SK-N-SH treated with all-trans-retinoic acid at 6 μM for 48 hours (cell line): Measurements from ENCODE around the gene FAM181B.

Experiments used
- ARNTL ChIP-seq: fragments of 450-650 bp; formaldehyde crosslinking; IDR thresholded peaks from 2 replicates; pipeline ENCODE4 v1.5.0; 2020; ENCODE audit warnings: low read depth, mild to moderate bottlenecking, moderate library complexity, borderline replicate concordance
- CSDC2 ChIP-seq: fragments of 250-450 bp; sonication (Bioruptor Pico); IDR thresholded peaks from 2 replicates; pipeline ENCODE4 v1.5.0; 2020; ENCODE audit warnings: mild to moderate bottlenecking, moderate library complexity
- OSR1 ChIP-seq: fragments of 250-450 bp; sonication (Bioruptor Pico); IDR thresholded peaks from 2 replicates; pipeline ENCODE4 v1.8.0; 2022; ENCODE audit warnings: moderate library complexity, mild to moderate bottlenecking, inconsistent platforms
- PPARA ChIP-seq: fragments of 250-450 bp; sonication (Bioruptor Pico); IDR thresholded peaks from 2 replicates; pipeline ENCODE4 v1.5.0; 2020; ENCODE audit warnings: mild to moderate bottlenecking, borderline replicate concordance
- TCF4 ChIP-seq: fragments of 250-450 bp; sonication (Bioruptor Pico); IDR thresholded peaks from 2 replicates; pipeline ENCODE4 v1.8.0; 2021; ENCODE audit warnings: mild to moderate bottlenecking, moderate library complexity, borderline replicate concordance
- TOX ChIP-seq: fragments of 250-450 bp; sonication (Bioruptor Pico); IDR thresholded peaks from 2 replicates; pipeline ENCODE4 v1.8.0; 2021; ENCODE audit warnings: mild to moderate bottlenecking, moderate library complexity, borderline replicate concordance
- ZFP30 ChIP-seq: fragments of 450-650 bp; formaldehyde crosslinking; IDR thresholded peaks from 2 replicates; pipeline ENCODE4 v1.5.0; 2022; ENCODE audit warnings: mild to moderate bottlenecking, moderate library complexity
- ZNF70 ChIP-seq: fragments of 450-650 bp; formaldehyde crosslinking; IDR thresholded peaks from 2 replicates; pipeline ENCODE4 v1.5.0; 2020; ENCODE audit warnings: mild to moderate bottlenecking, moderate library complexity
- ZNF8 ChIP-seq: fragments of 450-650 bp; formaldehyde crosslinking; IDR thresholded peaks from 2 replicates; pipeline ENCODE4 v1.5.0; 2020; ENCODE audit warnings: mild to moderate bottlenecking, moderate library complexity
- TF ChIP-seq, protein P1 (sequence below): fragments of 250-450 bp; sonication (Bioruptor Pico); IDR thresholded peaks from 2 replicates; pipeline ENCODE4 v1.8.0; 2020; ENCODE audit warnings: mild to moderate bottlenecking, moderate library complexity, borderline replicate concordance
- TF ChIP-seq, protein P2 (sequence below): fragments of 250-450 bp; sonication (Bioruptor Pico); IDR thresholded peaks from 2 replicates; pipeline ENCODE4 v1.5.1; 2021; ENCODE audit warnings: mild to moderate bottlenecking, moderate library complexity

DNA sequence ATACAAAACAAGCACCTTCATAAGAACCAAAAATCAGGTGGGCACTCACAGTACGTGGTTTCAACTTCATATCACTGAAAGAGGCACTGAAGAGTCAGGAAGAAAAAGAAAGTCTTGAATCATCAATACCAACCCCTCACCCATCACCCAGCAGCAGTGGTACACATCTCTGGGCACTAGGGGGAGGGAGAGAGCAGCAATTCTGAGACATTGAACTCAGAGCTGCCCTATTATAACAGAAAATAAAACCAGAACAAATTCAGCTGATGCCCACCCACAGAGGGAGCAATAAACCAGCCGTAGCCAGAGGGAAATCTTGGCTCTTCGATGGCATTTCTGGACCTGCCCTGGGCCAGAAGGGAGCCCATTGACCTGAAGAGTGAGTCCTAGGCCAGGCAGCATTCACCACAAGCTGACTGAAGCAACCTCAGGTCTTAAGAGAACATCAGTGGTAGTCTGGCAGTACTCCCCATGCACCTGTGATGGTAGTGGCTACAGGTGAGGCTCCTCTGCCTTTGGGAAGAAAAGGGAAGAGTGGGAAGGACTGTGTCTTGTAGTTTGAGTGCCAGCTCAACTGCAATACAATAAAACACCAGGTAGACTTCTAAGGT lies 42.2 kb upstream of the FAM181B start:
- TF ChIP-seq ZNF70 (CRISPR knock-in tag) (no peak), OSR1 (no peak), PPARA (CRISPR knock-in tag) (no peak), ARNTL (CRISPR knock-in tag) (no peak), TOX (CRISPR knock-in tag) (no peak), CSDC2 (CRISPR knock-in tag) (no peak), ZFP30 (CRISPR knock-in tag) (no peak), ZNF8 (CRISPR knock-in tag) (no peak), TCF4 (CRISPR knock-in tag) (no peak)
- TF ChIP-seq, protein P1, sequence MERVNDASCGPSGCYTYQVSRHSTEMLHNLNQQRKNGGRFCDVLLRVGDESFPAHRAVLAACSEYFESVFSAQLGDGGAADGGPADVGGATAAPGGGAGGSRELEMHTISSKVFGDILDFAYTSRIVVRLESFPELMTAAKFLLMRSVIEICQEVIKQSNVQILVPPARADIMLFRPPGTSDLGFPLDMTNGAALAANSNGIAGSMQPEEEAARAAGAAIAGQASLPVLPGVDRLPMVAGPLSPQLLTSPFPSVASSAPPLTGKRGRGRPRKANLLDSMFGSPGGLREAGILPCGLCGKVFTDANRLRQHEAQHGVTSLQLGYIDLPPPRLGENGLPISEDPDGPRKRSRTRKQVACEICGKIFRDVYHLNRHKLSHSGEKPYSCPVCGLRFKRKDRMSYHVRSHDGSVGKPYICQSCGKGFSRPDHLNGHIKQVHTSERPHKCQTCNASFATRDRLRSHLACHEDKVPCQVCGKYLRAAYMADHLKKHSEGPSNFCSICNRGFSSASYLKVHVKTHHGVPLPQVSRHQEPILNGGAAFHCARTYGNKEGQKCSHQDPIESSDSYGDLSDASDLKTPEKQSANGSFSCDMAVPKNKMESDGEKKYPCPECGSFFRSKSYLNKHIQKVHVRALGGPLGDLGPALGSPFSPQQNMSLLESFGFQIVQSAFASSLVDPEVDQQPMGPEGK = no peak
- TF ChIP-seq, protein P2, sequence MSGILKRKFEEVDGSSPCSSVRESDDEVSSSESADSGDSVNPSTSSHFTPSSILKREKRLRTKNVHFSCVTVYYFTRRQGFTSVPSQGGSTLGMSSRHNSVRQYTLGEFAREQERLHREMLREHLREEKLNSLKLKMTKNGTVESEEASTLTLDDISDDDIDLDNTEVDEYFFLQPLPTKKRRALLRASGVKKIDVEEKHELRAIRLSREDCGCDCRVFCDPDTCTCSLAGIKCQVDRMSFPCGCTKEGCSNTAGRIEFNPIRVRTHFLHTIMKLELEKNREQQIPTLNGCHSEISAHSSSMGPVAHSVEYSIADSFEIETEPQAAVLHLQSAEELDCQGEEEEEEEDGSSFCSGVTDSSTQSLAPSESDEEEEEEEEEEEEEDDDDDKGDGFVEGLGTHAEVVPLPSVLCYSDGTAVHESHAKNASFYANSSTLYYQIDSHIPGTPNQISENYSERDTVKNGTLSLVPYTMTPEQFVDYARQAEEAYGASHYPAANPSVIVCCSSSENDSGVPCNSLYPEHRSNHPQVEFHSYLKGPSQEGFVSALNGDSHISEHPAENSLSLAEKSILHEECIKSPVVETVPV (CRISPR knock-in tag) = no peak
